Measurements from ENCODE around the gene ZBTB7C. TPM values are rescaled to one million over a fixed set of nuclear protein-coding genes. Genes with fewer than 3 reads are reported as not detected.

The ZBTB7C gene
- polyA plus RNA-seq, 2 donors, result 20.6 to 24.5 TPM

- WGBS, 2 donors, result 35 to 38% methylated on average over 4 of the region's 4 CpGs
- no peak overlapping the region for H3K27ac ChIP-seq (ENCODE audit: low read depth in 2 of 2, low read length in 1 of 2)
- no peak overlapping the region for H3K4me3 ChIP-seq (ENCODE audit: low read depth in 1 of 2, low read length in 2 of 2)
- no peaks in the 10 kb centered on the region for H3K27me3 ChIP-seq (ENCODE audit: control insufficient read depth in 1 of 2, insufficient read depth in 2 of 2, low read length in 2 of 2)
- H3K4me1 ChIP-seq (ENCODE audit: control insufficient read depth in 2 of 2, insufficient read depth in 2 of 2, low read length in 1 of 2), result peaks cover 3 to 10% of the 10 kb centered on the region in 2 donors
- no peaks in the 10 kb centered on the region for H3K9me3 ChIP-seq (ENCODE audit: control insufficient read depth in 2 of 2, insufficient read depth in 1 of 2, low read depth in 1 of 2, low read length in 1 of 2)
- H3K36me3 ChIP-seq (ENCODE audit: control insufficient read depth in 2 of 2, insufficient read depth in 2 of 2, low read length in 1 of 2), result no peaks in the 10 kb centered on the region
These were observed 200.6 kb downstream of the ZBTB7C start for GRCh38 chr18:48208432-48209140.

GRCh38 chr18:48207733-48208132, 201.4 kb downstream of the ZBTB7C start:
- H3K9me3 ChIP-seq (ENCODE audit: control insufficient read depth in 2 of 2, insufficient read depth in 1 of 2, low read depth in 1 of 2, low read length in 1 of 2), result no peaks in the 10 kb centered on the region
- no peak overlapping the region for H3K4me3 ChIP-seq (ENCODE audit: low read depth in 1 of 2, low read length in 2 of 2)
- 90 to 96% methylated on average over 2 of the region's 2 CpGs for WGBS, 2 donors
- no peaks in the 10 kb centered on the region for H3K27me3 ChIP-seq (ENCODE audit: control insufficient read depth in 1 of 2, insufficient read depth in 2 of 2, low read length in 2 of 2)
- H3K36me3 ChIP-seq (ENCODE audit: control insufficient read depth in 2 of 2, insufficient read depth in 2 of 2, low read length in 1 of 2), result no peaks in the 10 kb centered on the region
- peaks cover 3 to 9% of the 10 kb centered on the region in 2 donors for H3K4me1 ChIP-seq (ENCODE audit: control insufficient read depth in 2 of 2, insufficient read depth in 2 of 2, low read length in 1 of 2)
- no peak overlapping the region for H3K27ac ChIP-seq (ENCODE audit: low read depth in 2 of 2, low read length in 1 of 2)

DNA sequence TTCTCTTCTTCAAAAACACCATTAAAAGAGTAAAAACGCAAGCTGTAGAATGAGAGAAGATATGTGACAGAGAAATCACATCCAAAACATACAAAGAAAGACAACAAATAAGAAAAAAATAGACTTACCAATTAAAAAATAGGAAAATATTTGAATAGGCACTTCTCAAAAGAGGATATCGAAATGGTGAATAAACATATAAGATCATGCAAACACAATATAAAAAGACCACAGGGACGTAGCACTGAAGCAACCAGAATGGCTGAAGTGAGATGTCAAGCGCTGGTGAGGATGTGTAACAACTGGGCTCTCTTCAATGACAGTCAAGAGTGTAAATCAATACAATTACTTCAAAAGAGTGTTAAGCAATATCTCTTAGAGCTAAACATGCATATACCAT, 202.3 kb downstream of the ZBTB7C start:
- no peaks in the 10 kb centered on the region for H3K27me3 ChIP-seq (ENCODE audit: control insufficient read depth in 1 of 2, insufficient read depth in 2 of 2, low read length in 2 of 2)
- 94% methylated on average over 4 of the region's 4 CpGs for WGBS, 2 donors
- H3K27ac ChIP-seq (ENCODE audit: low read depth in 2 of 2, low read length in 1 of 2), result no peak overlapping the region

GRCh38 chr18:48203961-48204666, 205.1 kb downstream of the ZBTB7C start:
- no peaks in the 10 kb centered on the region for H3K36me3 ChIP-seq (ENCODE audit: control insufficient read depth in 2 of 2, insufficient read depth in 2 of 2, low read length in 1 of 2)
- WGBS, 2 donors, result 63 to 69% methylated on average over 6 of the region's 6 CpGs
- H3K4me3 ChIP-seq (ENCODE audit: low read depth in 1 of 2, low read length in 2 of 2), result no peak overlapping the region
- H3K4me1 ChIP-seq (ENCODE audit: control insufficient read depth in 2 of 2, insufficient read depth in 2 of 2, low read length in 1 of 2), result peaks cover 3 to 9% of the 10 kb centered on the region in 2 donors
- no peaks in the 10 kb centered on the region for H3K27me3 ChIP-seq (ENCODE audit: control insufficient read depth in 1 of 2, insufficient read depth in 2 of 2, low read length in 2 of 2)
- no peaks in the 10 kb centered on the region for H3K9me3 ChIP-seq (ENCODE audit: control insufficient read depth in 2 of 2, insufficient read depth in 1 of 2, low read depth in 1 of 2, low read length in 1 of 2)
- H3K27ac ChIP-seq (ENCODE audit: low read depth in 2 of 2, low read length in 1 of 2), result no peak overlapping the region

More for the DNA sequence above, 202.3 kb downstream of the ZBTB7C start:
- H3K36me3 ChIP-seq (ENCODE audit: control insufficient read depth in 2 of 2, insufficient read depth in 2 of 2, low read length in 1 of 2), result no peaks in the 10 kb centered on the region
- H3K4me3 ChIP-seq (ENCODE audit: low read depth in 1 of 2, low read length in 2 of 2), result no peak overlapping the region
- H3K9me3 ChIP-seq (ENCODE audit: control insufficient read depth in 2 of 2, insufficient read depth in 1 of 2, low read depth in 1 of 2, low read length in 1 of 2), result no peaks in the 10 kb centered on the region
- H3K4me1 ChIP-seq (ENCODE audit: control insufficient read depth in 2 of 2, insufficient read depth in 2 of 2, low read length in 1 of 2), result peaks cover 3 to 9% of the 10 kb centered on the region in 2 donors

DNA sequence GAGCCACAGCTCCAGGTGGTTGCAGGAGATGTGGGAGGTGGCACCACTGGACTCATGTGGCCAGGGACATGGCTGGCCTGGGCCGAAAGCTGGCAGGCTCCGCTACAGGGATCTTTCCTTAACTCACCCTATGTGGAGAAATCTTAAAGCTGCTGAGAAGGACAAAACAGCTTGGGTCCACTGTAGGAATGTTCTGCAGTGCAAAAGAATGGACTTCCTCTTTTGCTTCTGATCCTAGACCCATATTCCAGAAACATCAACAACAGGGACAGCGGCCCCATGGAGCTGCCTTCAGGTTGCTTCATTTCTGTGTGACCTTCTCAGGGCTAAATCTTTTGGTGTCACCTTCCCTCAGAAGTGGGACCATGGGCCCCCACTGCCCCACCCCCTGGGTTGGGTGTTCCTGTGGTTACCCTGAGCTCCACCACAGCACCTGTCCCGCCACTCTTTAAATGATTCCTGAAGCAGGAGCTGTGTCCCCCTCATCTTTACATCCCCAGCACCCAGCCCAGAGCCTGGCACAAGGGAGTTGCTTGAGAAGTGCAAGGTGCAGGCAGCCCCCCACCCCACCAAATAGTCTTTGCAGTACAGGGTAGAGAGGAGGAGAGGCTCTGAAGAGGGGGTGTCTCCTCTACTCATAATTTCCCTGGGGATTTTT, 205.8 kb downstream of the ZBTB7C start:
- no peak overlapping the region for H3K27ac ChIP-seq (ENCODE audit: low read depth in 2 of 2, low read length in 1 of 2)
- no peaks in the 10 kb centered on the region for H3K27me3 ChIP-seq (ENCODE audit: control insufficient read depth in 1 of 2, insufficient read depth in 2 of 2, low read length in 2 of 2)
- H3K4me3 ChIP-seq (ENCODE audit: low read depth in 1 of 2, low read length in 2 of 2), result no peak overlapping the region
- H3K9me3 ChIP-seq (ENCODE audit: control insufficient read depth in 2 of 2, insufficient read depth in 1 of 2, low read depth in 1 of 2, low read length in 1 of 2), result no peaks in the 10 kb centered on the region
- H3K36me3 ChIP-seq (ENCODE audit: control insufficient read depth in 2 of 2, insufficient read depth in 2 of 2, low read length in 1 of 2), result no peaks in the 10 kb centered on the region
- WGBS, 2 donors, result 91 to 94% methylated on average over 4 of the region's 4 CpGs
- peaks cover 3 to 9% of the 10 kb centered on the region in 2 donors for H3K4me1 ChIP-seq (ENCODE audit: control insufficient read depth in 2 of 2, insufficient read depth in 2 of 2, low read length in 1 of 2)

DNA sequence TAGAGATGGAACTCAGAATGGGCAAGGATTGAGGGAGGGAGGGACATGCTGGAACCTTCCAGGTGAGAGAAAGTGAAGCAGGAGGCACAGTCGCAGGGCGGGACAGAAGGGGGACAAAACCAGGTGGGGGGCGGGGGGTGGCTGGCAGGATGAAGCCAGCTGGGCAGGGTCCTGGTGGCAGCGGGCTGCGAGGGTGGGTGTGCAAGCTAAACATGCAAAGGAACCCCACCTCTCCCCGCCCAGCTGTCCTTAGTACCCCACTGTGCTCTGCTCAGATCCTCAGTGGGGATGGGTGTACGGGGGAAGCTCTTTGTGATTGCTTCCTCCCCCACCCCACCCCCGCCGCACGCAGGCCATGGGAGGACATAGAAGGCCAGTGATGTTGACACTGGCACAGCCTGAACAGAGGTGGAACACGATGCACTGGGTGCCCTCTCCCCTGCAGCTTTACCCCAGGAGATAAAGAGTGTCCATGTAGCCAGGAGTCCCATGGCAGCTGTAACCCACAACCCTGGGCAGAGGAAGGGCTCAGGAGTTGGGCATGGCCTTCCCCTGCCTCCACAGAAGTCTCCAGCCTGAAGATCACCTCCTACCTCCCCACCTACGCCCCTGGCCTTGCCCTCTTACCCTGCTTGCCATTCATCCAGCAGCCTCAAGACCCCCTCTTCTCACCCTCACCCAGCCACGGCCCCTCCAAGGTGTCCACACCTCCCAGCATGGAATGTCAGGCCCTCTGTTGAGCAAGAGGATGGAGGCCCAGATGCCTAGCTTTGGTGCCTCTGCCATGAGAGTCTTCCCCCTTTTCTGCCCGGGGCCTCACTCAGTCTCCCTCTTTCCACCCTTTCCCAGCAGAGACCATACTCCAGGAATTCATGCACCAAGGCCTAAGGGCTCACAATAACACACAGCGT, 206.6 kb downstream of the ZBTB7C start:
- WGBS, 2 donors, result 84 to 87% methylated on average over 15 of the region's 15 CpGs

DNA sequence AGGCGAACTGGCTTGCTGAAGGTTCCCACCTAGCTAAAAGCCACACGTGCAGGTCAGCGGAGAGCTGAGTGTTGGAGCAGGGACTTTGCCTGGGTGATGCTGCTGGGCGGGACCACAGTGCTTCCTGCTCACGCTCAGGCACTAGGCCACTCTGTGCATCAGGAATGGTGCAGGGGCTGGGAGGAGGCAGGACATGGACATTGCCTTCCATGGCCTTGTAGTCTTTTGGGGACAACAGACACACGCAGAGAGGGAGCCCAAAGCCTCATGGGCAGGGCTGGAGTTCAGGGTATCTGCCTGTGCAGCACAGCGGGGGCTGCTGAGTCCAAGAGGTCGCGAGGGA, 207.2 kb downstream of the ZBTB7C start:
- H3K4me3 ChIP-seq (ENCODE audit: low read depth in 1 of 2, low read length in 2 of 2), result no peak overlapping the region
- no peaks in the 10 kb centered on the region for H3K27me3 ChIP-seq (ENCODE audit: control insufficient read depth in 1 of 2, insufficient read depth in 2 of 2, low read length in 2 of 2)
- WGBS, 2 donors, result 85 to 92% methylated on average over 9 of the region's 9 CpGs
- H3K27ac ChIP-seq (ENCODE audit: low read depth in 2 of 2, low read length in 1 of 2), result no peak overlapping the region
- peaks cover 3 to 9% of the 10 kb centered on the region in 2 donors for H3K4me1 ChIP-seq (ENCODE audit: control insufficient read depth in 2 of 2, insufficient read depth in 2 of 2, low read length in 1 of 2)
- no peaks in the 10 kb centered on the region for H3K36me3 ChIP-seq (ENCODE audit: control insufficient read depth in 2 of 2, insufficient read depth in 2 of 2, low read length in 1 of 2)
- no peaks in the 10 kb centered on the region for H3K9me3 ChIP-seq (ENCODE audit: control insufficient read depth in 2 of 2, insufficient read depth in 1 of 2, low read depth in 1 of 2, low read length in 1 of 2)

More for the DNA sequence above, 206.6 kb downstream of the ZBTB7C start:
- no peak overlapping the region for H3K4me3 ChIP-seq (ENCODE audit: low read depth in 1 of 2, low read length in 2 of 2)
- no peak overlapping the region for H3K27ac ChIP-seq (ENCODE audit: low read depth in 2 of 2, low read length in 1 of 2)
- peaks cover 3 to 9% of the 10 kb centered on the region in 2 donors for H3K4me1 ChIP-seq (ENCODE audit: control insufficient read depth in 2 of 2, insufficient read depth in 2 of 2, low read length in 1 of 2)
- H3K36me3 ChIP-seq (ENCODE audit: control insufficient read depth in 2 of 2, insufficient read depth in 2 of 2, low read length in 1 of 2), result no peaks in the 10 kb centered on the region
- H3K9me3 ChIP-seq (ENCODE audit: control insufficient read depth in 2 of 2, insufficient read depth in 1 of 2, low read depth in 1 of 2, low read length in 1 of 2), result no peaks in the 10 kb centered on the region
- no peaks in the 10 kb centered on the region for H3K27me3 ChIP-seq (ENCODE audit: control insufficient read depth in 1 of 2, insufficient read depth in 2 of 2, low read length in 2 of 2)

DNA sequence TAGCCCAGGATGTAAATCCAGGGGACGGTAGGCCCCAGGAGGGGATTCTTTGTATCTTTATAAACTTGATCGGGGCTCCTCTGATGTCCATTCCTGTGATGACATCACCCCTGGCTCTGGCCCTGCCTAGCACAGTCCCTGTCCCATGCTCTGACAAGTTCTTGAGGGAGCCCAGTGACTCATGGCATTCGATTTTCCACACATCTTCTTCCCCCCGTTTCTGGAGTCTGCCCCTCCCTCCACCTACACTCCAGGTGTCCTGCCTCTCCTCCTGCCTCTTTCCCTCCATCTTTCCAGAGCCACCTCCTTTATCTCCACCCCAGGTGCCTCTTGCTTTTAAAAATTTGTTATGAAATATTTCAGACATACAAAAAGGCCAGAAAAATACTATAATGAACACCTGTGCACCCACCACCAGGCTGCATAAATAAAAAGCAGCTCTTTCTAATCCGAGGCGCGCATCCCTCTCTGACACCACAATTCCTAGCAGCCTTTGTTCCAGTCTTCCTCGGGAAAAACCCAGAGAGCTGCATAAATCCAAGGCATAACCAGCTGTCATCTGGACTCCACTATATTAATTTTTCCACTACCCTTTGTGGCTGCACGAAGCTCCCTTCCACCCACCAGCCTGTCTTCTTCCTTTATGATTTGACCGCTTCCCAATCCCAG, 207.7 kb downstream of the ZBTB7C start:
- WGBS, 2 donors, result 69 to 70% methylated on average over 10 of the region's 10 CpGs
- no peak overlapping the region for H3K27ac ChIP-seq (ENCODE audit: low read depth in 2 of 2, low read length in 1 of 2)
- no peaks in the 10 kb centered on the region for H3K9me3 ChIP-seq (ENCODE audit: control insufficient read depth in 2 of 2, insufficient read depth in 1 of 2, low read depth in 1 of 2, low read length in 1 of 2)
- H3K4me1 ChIP-seq (ENCODE audit: control insufficient read depth in 2 of 2, insufficient read depth in 2 of 2, low read length in 1 of 2), result peaks cover 3 to 9% of the 10 kb centered on the region in 2 donors
- no peaks in the 10 kb centered on the region for H3K27me3 ChIP-seq (ENCODE audit: control insufficient read depth in 1 of 2, insufficient read depth in 2 of 2, low read length in 2 of 2)
- no peaks in the 10 kb centered on the region for H3K36me3 ChIP-seq (ENCODE audit: control insufficient read depth in 2 of 2, insufficient read depth in 2 of 2, low read length in 1 of 2)
- no peak overlapping the region for H3K4me3 ChIP-seq (ENCODE audit: low read depth in 1 of 2, low read length in 2 of 2)
